SK-N-SH treated with all-trans-retinoic acid at 6 μM for 48 hours (cell line): ENCODE data around the gene CACNA1C.

Experiments used
- ATAC-seq: fragments of 200-7000 bp; cut with Tn5 transposase; 3 replicates; pipeline ENCODE4 v1.9.1; 2020; ENCODE audit warnings: mild to moderate bottlenecking, moderate library complexity
- ARNTL ChIP-seq: fragments of 450-650 bp; formaldehyde crosslinking; IDR thresholded peaks from 2 replicates; pipeline ENCODE4 v1.5.0; 2020; ENCODE audit warnings: low read depth, mild to moderate bottlenecking, moderate library complexity, borderline replicate concordance
- BACH2 ChIP-seq: fragments of 250-450 bp; sonication (Bioruptor Pico); IDR thresholded peaks from 2 replicates; pipeline ENCODE4 v1.9.0; 2021; ENCODE audit warnings: mild to moderate bottlenecking, borderline replicate concordance
- CREB5 ChIP-seq: fragments of 250-450 bp; sonication (Bioruptor Pico); IDR thresholded peaks from 2 replicates; pipeline ENCODE4 v1.5.1; 2020; ENCODE audit warnings: low read depth, mild to moderate bottlenecking, moderate library complexity
- CSDC2 ChIP-seq: fragments of 250-450 bp; sonication (Bioruptor Pico); IDR thresholded peaks from 2 replicates; pipeline ENCODE4 v1.5.0; 2020; ENCODE audit warnings: mild to moderate bottlenecking, moderate library complexity
- CSRNP3 ChIP-seq: fragments of 250-450 bp; sonication (Bioruptor Pico); IDR thresholded peaks from 2 replicates; pipeline ENCODE4 v1.5.1; 2021; ENCODE audit warnings: mild to moderate bottlenecking, moderate library complexity
- ESRRG ChIP-seq: fragments of 250-450 bp; sonication (Bioruptor Pico); IDR thresholded peaks from 2 replicates; pipeline ENCODE4 v1.6.1; 2021; ENCODE audit warnings: mild to moderate bottlenecking
- GLIS3 ChIP-seq: fragments of 250-450 bp; sonication (Bioruptor Pico); IDR thresholded peaks from 2 replicates; pipeline ENCODE4 v1.5.0; 2020; ENCODE audit warnings: mild to moderate bottlenecking, moderate library complexity
- ISL1 ChIP-seq: fragments of 250-450 bp; sonication (Bioruptor Pico); IDR thresholded peaks from 2 replicates; pipeline ENCODE4 v2.1.2; 2022; ENCODE audit warnings: mild to moderate bottlenecking, moderate library complexity
- OSR1 ChIP-seq: fragments of 250-450 bp; sonication (Bioruptor Pico); IDR thresholded peaks from 2 replicates; pipeline ENCODE4 v1.8.0; 2022; ENCODE audit warnings: moderate library complexity, mild to moderate bottlenecking, inconsistent platforms
- PATZ1 ChIP-seq: fragments of 250-450 bp; sonication (Bioruptor Pico); IDR thresholded peaks from 2 replicates; pipeline ENCODE4 v1.8.0; 2020; ENCODE audit warnings: mild to moderate bottlenecking, moderate library complexity, borderline replicate concordance
- POU6F1 ChIP-seq: fragments of 250-450 bp; sonication (Bioruptor Pico); IDR thresholded peaks from 2 replicates; pipeline ENCODE4 v1.8.0; 2021; ENCODE audit warnings: low read depth, mild to moderate bottlenecking, moderate library complexity, borderline replicate concordance
- PPARA ChIP-seq: fragments of 250-450 bp; sonication (Bioruptor Pico); IDR thresholded peaks from 2 replicates; pipeline ENCODE4 v1.5.0; 2020; ENCODE audit warnings: mild to moderate bottlenecking, borderline replicate concordance
- RARB ChIP-seq: fragments of 250-450 bp; sonication (Bioruptor Pico); IDR thresholded peaks from 2 replicates; pipeline ENCODE4 v1.8.0; 2021; ENCODE audit warnings: mild to moderate bottlenecking, moderate library complexity
- TCF4 ChIP-seq: fragments of 250-450 bp; sonication (Bioruptor Pico); IDR thresholded peaks from 2 replicates; pipeline ENCODE4 v1.8.0; 2021; ENCODE audit warnings: mild to moderate bottlenecking, moderate library complexity, borderline replicate concordance
- ZC3H10 ChIP-seq: fragments of 250-450 bp; sonication (Bioruptor Pico); IDR thresholded peaks from 2 replicates; pipeline ENCODE4 v1.5.1; 2021; ENCODE audit warnings: mild to moderate bottlenecking, moderate library complexity
- ZFP3 ChIP-seq: fragments of 250-450 bp; sonication (Bioruptor Pico); IDR thresholded peaks from 2 replicates; pipeline ENCODE4 v1.5.0; 2020; ENCODE audit warnings: mild to moderate bottlenecking, moderate library complexity
- ZNF565 ChIP-seq: fragments of 450-650 bp; formaldehyde crosslinking; conservative IDR thresholded peaks from 2 replicates; pipeline ENCODE4 v1.5.0; 2020; ENCODE audit warnings: low read depth, mild to moderate bottlenecking, moderate library complexity
- ZNF70 ChIP-seq: fragments of 450-650 bp; formaldehyde crosslinking; IDR thresholded peaks from 2 replicates; pipeline ENCODE4 v1.5.0; 2020; ENCODE audit warnings: mild to moderate bottlenecking, moderate library complexity
- ZNF8 ChIP-seq: fragments of 450-650 bp; formaldehyde crosslinking; IDR thresholded peaks from 2 replicates; pipeline ENCODE4 v1.5.0; 2020; ENCODE audit warnings: mild to moderate bottlenecking, moderate library complexity

The CACNA1C gene

GRCh38 chr12:2467447-2468195 lies 414.8 kb downstream of the CACNA1C start:
- no peak for ATAC-seq
- TF ChIP-seq ISL1, result no peak
- no peak for TF ChIP-seq TCF4
- no peak for TF ChIP-seq CSRNP3 (CRISPR knock-in tag)
- TF ChIP-seq ESRRG (CRISPR knock-in tag), result no peak
- TF ChIP-seq BACH2 (CRISPR knock-in tag), result no peak
- no peak for TF ChIP-seq RARB (CRISPR knock-in tag)
- no peak for TF ChIP-seq PATZ1
- TF ChIP-seq CSDC2 (CRISPR knock-in tag), result no peak
- no peak for TF ChIP-seq ZNF70
- TF ChIP-seq ZFP3 (CRISPR knock-in tag), result no peak
- no peak for TF ChIP-seq ZNF565 (CRISPR knock-in tag)
- TF ChIP-seq ZC3H10 (CRISPR knock-in tag), result no peak
- no peak for TF ChIP-seq PPARA (CRISPR knock-in tag)

GRCh38 chr12:2475984-2476383 lies 423.2 kb downstream of the CACNA1C start:
- TF ChIP-seq ZC3H10 (CRISPR knock-in tag), result no peak
- TF ChIP-seq RARB (CRISPR knock-in tag), result no peak
- TF ChIP-seq ZNF8 (CRISPR knock-in tag), result no peak
- no peak for TF ChIP-seq CSRNP3 (CRISPR knock-in tag)
- no peak for TF ChIP-seq CREB5
- no peak for TF ChIP-seq TCF4
- no peak for TF ChIP-seq GLIS3 (CRISPR knock-in tag)
- TF ChIP-seq PATZ1, result no peak
- TF ChIP-seq, all 23 proteins: peak for 0
- ATAC-seq, result no peak

GRCh38 chr12:2477009-2477766 lies 424.4 kb downstream of the CACNA1C start:
- no peak for ATAC-seq
- TF ChIP-seq ZNF565 (CRISPR knock-in tag) (no peak), OSR1 (no peak), ARNTL (no peak), CSRNP3 (CRISPR knock-in tag) (no peak), CREB5 (no peak), POU6F1 (CRISPR knock-in tag) (no peak), ZC3H10 (CRISPR knock-in tag) (no peak)
